Suppressor macrophage treated with lipopolysaccharide for 4 hours (primary cell): ENCODE data around the gene MLLT3.

ENCODE experiments used
- DNase-seq: peaks from one replicate; pipeline ENCODE4 v3.0.0-alpha.2; 2020

MLLT3 gene

DNA sequence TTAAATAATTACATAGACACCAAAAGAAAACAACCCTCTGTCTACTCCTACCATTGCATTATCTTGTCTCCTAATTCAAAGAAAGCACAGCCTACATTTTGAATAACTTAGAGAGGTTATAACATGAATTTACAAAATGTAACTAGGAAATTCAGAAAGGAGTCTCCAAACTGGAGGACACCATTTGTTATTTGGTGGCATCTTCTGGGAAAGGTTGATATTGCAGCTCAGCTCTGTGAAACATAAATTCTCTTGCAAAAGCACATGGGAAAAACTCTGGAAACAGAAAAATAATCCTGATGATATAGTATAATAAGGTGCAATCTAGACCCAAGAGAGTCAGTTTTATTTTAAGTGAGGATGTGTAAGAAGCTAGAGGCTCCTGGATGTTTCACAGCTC lies 215.3 kb downstream of the MLLT3 start:
- DNase-seq = no peak

DNA sequence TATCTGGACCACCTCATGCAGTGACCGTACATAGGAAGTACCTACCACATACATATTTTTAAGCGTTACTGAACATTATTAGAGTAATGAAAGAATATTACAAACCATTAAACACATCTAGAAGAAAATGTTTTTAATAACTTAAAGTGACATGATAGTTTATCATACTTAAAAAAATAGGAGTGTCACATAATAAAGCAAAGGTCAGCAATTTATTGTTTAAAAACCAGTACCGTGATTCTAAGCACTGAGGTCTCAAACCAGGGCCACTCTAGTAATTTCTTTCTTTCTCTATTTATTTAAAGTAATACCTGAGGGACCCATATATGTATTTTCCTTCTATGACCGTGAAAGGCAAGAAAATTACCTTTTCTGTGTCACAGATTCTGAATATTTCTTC lies 216.0 kb downstream of the MLLT3 start:
- no peak for DNase-seq

DNA sequence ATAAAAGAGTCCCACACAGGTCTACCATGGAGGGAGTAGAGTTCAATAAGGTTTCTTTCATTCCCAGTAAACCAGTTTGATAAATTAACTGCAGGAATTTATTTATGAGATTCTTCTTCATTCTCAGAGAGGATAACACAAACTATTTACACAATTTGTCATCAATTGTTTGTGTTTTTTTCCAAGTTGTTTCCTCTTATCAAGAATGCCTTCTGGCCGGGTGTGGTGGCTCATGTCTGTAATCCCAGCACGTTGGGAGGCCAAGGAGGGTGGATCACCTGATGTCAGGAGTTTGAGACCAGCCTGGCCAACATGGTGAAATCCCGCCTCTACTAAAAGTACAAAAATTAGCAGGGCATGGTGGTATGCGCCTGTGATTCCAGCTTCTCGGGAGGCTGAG lies 216.7 kb downstream of the MLLT3 start:
- no peak for DNase-seq

DNA sequence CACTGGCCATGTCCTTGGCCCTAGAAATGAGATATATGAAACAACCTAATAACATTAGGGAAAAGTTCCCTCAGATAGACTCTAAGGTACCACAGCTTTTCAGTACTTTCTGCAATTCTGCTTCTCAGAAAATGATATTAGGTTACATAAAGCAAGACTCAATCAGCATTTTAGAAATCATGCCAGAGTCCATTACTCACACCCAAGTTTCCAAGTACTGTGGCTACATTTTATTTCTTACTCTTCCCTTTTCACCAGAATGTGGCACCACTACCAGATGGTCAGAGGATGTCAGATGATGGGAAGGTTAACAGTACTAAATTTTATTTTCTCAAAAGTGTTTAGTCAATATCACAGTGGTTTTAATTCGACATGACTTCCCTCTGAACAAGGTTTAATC lies 217.2 kb downstream of the MLLT3 start:
- DNase-seq = no peak

DNA sequence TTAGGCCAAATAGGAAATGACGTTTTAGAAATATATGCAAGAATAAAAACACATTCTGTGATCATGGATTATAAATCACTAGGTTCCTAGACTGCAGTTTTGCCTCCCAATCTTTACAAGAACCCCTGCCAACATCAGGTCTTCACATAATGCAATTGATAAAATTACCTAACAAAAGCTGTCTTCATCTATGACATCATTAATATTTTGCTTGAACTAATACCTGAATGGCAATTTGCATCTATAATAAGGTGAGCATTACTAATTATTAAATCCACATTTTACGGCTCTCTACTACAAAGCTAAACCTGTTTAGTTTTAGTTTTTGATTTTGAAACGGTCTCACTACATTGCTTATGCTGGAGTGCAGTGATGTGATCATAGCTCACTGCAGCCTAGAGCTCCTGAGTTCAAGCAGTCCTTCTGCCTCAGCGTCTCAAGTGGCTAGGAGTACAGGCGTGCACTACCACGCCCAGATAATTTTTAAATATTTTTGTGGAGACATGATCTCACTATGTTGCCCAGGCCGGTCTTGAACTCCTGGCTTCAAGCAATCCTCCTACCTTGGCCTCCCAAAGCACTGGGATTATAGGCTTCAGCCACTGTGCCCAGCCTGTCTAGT lies 218.0 kb downstream of the MLLT3 start:
- DNase-seq = no peak

DNA sequence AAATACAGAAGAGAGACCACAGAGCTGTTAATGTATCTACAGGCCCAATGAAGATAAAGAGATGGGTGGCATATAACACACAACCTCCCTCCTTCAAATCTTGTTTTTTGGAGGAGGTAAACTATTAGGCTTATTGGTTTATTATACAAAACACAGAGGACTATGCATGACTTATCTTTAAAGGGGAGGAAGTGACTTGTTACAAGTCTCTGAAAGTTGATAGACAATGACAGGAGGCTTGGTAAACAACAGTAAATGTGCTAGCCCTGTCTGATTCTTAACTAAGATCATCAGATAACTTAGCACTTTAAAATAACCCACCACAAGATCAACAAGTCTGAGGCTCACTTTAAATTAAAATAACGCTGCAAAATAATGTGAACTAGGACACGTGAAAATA lies 219.0 kb downstream of the MLLT3 start:
- DNase-seq = no peak

DNA sequence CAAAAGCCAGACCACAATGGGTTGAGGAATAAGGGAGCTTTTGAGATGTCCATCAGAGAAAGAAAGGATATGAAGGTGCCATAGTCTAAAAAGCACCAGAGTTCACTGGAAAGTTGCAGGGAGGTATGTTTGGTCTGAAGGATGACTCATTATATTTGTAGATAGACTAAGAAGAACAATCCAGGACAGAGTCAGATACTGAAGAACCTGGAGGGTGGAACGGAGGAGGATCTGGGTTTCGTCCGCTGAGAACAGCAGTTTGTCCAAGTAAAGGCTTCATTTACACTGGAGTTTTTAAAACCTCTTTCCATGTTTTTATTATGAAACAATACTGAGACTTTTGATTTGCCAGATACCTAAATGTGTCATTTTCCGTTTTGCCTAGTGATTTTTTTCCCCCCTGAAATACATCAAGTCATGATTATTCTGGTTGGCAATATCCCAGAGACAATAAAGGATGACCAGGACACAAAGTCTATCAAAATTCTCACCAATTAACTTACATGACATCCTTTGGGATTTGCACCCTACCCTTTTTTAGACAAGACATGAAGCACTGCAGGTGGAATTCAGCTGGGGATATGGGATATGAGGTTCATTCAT lies 219.9 kb downstream of the MLLT3 start:
- DNase-seq = no peak

DNA sequence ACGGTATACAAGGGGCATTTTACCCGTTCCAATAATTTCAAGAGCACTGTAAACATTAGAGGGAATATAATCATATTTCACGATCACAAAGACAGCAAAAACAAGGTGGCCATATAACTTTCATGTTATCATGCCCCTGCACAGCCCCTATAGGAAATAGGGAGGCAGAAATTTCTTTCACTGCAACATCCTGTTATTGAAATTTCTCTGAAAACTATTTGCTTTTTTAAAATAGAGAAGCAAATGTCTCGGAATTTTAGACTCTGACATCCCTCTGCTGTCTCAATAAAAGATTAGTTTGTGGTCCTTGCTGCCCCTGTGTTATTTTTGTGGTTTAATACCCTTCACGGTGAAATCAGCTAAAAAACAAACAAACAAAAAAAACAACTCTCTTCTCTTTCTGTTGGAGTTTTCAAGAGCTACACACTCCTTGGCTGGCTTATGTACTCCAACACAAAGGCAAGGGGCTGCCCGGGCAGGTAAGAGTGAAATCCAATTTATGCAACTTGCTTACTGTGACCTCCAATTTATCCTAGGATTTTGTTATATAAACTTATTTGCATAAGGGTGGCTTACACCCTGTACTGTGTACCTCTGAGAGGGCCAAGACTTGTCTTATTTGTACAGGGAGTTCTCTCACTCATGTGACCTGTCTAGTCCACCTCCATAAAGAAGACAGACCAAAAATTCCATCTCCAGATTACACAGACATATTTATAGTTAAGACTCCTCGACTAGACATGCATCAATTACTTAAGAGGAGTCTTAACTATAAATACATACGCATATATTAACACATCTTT lies 223.6 kb downstream of the MLLT3 start:
- DNase-seq = no peak

DNA sequence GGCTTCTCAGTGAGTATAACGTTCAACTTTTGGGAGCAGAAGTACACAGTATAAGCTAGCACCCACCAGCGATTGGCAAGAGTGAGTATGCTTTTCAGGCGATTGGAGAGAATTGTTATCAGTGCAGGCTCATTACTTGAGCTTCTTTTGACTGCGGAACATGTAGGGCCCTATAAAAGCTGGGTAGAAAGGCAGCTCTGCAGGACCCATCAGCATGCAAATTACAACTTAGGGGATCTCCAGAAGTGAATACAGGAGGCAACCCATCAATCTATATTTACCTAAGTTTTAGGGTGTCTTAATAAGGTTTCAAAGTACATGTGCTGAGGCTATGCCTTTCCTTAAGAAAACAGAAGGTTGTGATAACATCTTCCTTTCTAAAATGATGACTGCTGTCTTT lies 225.0 kb downstream of the MLLT3 start:
- DNase-seq = no peak

DNA sequence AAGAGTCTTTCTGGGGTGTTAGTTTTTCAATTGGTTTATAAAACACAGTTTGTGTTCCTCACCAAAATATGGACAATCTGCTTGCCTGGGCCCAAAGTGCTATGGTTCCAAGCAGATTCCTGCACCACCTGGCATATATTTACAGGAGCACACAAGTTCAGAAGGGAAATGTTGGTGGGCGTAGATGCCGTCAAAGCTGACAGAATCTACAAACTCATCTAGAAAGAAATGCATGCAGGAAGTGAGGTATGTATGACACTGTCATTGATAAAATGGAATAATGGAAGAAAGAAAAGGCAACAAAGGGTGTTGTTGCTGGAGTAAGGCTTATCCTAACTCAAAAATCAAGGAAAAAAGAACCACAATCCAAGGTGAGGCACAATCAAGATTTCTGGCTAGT lies 225.8 kb downstream of the MLLT3 start:
- DNase-seq = no peak

DNA sequence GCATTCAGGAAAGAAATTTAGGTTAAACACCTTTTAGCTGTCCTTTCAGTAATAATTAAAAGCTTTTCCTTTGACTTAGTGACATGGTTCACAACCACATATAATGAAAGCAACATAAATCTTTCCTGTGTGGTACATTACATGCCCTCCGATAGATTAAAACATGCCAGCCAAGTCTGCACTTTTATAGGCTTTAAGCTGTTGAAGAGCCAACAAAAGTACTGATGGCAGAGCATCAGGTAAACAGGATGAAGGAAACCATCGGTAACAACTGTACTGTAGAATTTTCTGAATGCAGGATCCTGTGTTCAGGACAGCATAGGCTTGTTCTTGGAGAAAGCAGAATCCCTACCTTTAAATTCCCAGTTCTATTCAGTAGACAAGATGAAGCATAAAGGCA lies 226.6 kb downstream of the MLLT3 start:
- DNase-seq = no peak

DNA sequence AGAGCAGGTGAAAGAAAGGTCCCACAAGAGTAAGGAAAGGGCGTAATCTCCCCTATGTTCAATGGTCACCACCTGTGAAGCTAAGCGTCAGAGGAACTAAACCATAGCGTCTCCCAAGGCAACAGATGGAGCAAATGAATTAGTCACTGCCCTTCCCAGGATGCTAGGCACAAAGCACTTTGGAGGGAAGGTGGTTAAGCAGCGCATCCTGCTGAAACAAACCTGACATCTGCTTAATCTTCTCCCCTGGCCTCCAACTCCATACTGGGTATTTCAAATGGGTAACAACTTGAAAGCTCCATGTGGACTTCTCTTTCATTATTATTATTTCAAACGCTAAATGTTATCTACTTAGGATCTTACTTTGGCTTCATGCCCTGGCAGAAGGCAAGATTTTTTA lies 227.3 kb downstream of the MLLT3 start:
- no peak for DNase-seq

DNA sequence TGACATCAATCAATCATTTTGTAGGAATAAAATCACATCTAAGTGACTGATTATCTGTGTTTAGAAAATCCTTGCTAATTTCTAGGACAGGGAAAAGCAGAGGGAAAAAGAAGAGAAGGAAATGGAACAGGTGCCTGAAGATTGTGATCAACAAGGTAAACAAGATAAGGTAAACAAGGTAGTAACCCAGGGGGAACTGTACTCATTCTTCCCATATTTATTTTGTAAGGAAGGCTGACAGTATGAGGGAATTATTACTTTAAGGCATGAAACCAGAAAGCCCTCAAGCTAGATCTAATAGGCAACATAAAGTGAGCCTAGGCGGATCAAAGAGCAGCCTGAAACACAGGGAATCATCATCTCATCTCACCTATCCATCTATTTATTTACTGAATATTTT lies 231.1 kb downstream of the MLLT3 start:
- DNase-seq = no peak

DNA sequence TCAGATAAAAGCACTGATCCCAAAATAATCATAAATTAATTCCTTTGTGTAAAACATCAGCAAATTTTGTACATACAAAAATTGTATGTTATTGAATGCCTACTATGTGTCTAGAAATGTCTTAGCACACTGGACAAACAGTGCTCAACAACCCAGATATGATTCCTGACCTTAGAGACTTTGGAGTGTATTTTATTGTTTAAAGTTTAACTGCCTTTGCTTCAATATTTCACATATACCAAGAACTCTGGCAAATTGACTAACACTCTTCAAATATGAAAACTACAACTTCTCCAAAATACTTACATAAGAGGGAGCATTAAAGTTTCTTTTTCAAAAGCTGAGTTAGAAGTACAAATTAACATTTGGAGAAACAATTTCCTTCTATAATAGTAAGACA lies 231.9 kb downstream of the MLLT3 start:
- no peak for DNase-seq

DNA sequence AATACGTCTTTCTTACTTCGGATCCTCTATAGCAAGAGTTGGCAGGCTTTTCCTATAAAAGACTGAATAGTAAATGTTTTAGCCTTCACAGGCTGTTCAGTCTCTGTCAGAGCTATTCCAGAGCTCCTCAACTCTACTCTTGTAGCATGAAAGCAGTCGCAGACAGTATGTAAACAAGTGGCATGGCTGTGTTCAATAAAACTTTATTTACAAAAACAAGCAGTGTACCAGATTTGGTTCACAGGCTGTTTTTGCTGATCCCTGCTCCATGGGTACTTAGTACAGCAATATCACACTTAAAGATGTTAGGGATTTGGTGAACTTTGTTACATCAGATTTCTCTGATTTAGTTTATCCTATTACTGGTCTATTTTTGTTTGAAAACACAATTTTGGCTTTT lies 235.2 kb downstream of the MLLT3 start:
- DNase-seq = no peak

DNA sequence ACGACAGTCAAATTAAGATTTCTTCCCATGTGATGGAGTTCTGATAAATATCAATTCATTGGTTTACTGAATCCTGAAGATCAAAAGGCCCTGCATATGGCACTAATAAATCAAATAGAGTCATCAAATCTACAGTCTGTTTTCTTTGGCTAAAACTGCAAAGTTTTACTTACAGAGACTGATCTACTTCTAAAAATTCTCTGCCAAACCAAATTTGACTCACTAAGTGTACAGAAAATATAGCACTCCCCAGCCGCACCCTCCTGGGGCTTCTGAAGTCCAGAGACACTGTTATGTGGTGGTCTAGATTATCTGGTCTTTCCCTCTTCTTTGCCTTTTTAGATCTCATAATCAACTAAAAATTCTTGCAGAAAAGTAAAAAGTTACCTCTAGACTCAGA lies 237.7 kb downstream of the MLLT3 start:
- no peak for DNase-seq

DNA sequence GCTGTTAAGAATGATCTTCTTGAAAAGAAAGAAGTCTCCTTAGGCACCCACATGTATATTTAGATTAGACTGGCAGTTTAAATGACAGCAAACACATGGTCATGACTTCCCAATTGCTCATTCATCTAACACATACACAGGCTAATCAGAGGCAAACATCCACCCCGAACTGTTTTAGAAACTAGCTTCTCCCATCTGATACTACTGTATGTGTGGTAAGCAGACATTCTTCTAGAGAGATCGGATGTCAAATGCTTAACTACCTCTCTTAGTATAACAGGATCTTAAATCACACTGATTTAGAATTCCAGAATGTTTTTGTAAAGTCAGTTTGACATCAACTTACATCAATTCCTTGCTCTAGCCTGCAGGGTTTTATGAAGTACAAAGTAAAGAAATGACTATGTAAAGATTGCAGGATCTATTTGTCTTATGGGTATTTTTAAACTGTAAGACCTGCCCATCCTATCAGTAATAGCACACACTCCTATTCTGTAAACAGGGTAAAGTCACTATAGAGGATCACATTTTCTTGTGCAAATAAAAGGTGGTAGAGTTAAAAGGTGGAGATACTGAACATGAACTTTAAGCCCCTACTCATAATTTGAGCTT lies 239.7 kb downstream of the MLLT3 start:
- DNase-seq = no peak

DNA sequence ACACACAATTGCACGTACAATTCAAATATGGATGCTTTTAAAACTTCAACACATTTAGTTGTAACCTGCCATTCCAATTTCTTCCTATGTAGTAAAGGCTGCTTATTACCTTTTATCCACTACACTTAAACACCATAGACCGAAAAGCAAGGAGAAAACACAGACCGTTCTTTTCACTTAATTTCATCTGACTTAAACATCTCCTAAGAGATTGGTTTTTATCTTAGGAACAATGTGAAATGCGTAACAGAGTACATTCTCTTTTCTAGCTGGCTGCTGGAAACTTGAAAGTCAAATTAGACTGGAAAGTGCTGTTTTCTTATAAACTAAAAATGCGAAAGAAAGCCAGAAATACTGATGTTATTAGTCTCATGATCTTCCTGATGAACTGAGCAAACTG lies 241.8 kb downstream of the MLLT3 start:
- no peak for DNase-seq

DNA sequence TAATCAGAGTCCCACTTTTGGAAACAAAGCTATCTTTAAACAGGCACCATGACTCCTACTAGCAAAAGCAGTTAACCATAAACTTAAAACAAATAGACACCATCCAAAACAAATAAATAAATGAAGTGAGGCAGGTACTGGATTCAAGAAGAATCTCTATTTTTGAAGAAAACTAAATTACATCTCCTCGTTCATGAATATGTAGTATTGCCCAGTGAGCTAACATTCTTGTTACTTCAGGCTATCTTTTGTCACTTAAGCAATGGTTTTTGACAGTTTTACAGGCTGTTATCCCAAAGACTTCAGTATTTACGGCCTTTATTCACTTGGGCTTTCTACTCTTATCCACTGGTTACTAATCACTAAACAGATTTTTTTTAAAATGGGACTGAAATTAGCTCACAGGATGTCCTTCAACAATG lies 242.5 kb downstream of the MLLT3 start:
- no peak for DNase-seq

DNA sequence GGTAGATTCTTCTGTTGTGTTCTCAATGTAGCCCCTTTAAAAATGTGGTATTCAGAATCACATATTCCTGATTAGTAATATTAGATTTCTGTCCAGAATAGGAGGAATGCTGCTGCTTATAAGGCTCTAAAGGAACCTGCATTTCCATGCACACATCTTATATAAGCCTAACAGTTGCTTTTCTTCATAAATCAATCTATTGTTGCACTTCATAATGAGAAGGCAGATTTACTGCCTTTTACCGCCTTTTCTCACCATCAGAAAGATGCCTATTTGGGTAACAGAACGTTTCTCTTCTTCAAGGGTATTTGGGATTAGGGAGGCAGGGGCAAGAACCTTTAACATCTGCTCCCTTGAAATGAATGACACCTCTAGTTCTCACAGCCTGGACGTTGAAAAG lies 243.4 kb downstream of the MLLT3 start:
- no peak for DNase-seq

DNA sequence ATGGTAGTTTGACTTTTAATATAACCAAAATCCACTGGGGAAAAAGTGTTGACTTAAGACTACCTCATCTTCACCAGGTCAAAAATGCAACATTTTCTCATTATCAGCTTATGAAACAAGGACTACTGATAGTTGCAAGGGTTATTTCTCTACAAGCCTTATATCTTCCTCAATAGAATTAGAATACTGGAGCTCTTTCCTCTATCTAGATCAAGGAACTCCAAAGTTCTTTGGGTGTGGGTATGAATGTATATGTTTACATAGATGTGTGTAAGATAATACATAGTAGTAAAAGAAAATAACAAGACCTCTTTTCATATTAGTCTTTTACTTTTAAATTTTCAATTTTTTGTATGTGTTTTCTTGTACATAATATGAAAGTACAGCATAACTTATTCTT lies 244.5 kb downstream of the MLLT3 start:
- DNase-seq = no peak

DNA sequence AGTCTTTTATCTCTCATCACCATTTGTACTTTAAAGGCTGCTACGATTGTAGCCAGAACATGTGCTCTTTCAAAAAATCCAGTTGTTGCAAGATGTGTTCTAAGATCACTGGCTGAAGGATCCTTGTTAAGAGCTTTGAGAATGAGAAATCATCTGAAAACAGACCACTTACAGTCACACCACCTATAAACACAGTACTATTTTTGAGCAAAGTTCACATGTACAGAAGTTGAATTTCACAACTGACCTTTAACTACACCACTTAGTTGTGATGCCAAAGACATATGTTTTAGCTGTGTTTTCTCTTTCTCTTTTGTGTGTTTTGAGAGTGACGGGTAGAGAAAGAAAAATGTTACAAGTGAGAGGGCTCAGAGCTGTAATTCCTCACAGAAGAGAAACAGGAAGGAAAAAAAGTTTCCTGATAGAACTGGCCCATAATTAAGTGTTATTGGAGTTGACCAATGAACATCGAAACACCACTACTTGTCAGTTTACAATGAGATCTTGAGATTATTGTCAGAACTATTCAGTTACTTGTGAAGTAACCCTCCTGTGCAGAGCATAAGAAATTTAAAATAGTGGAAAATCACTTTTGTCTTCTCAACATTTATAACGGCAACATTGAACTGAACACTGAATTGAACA lies 245.4 kb downstream of the MLLT3 start:
- peak; percentile 20 for DNase-seq

DNA sequence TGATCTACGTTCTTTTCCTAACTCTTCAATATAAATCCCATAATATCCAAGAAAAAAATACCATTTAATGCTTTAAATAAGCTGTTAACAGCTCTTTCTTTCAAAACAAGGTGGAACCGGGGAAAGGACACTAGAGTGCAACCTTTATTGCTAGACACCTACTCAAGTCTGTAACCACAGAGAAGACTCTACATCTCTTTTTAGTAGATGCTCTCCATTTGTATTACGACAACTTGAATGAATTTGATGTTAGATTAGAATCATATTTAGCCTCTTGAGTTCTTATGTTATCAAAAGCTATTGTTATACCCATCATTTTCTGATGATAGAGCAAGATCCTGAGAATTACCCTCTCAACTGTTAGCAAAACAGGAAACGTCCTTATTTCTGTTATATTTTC lies 246.3 kb downstream of the MLLT3 start:
- DNase-seq = no peak

DNA sequence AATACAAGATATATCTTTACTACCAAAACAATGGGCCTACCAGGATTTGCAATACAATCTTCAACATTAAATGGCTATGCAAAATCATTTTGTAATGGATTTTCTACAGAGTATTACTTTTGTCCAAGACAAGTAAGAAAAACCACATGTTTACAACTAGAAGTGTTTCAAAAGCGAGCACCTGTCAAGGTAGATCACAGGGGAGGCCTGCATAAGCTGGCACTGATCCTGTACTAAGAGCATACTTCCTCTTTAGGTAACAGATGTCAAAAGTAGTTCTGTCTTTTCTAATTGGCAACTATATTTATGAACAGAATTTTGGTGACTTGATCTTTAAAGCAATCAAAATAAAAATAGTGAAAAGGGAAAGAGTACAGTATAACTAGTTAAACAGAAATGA lies 249.0 kb downstream of the MLLT3 start:
- no peak for DNase-seq
